NOMO-1 (cell line): ENCODE results near the gene CASP2.

Experiments used
- DNase-seq, 2 experiments: peaks; one replicate each; lab custom pipeline; 2025; ENCODE audit not compliant: unreplicated experiment in 2 of 2; lab: John Stamatoyannopoulos, UW

The CASP2 gene

GRCh38 chr7:143325240-143325639 lies 37.1 kb downstream of the CASP2 start:
- DNase-seq = no peak

- peak in 1 of 2 experiments; percentile 20 for DNase-seq
Measured at GRCh38 chr7:143327903-143328302, 39.8 kb downstream of the CASP2 start.

GRCh38 chr7:143329471-143330170 lies 41.5 kb downstream of the CASP2 start:
- no peak for DNase-seq

GRCh38 chr7:143331179-143331801 lies 43.1 kb downstream of the CASP2 start:
- DNase-seq = peak in 1 of 2 experiments; percentile 11

- no peak for DNase-seq
Measured at GRCh38 chr7:143334244-143334643, 46.1 kb downstream of the CASP2 start.

- no peak for DNase-seq
Measured at GRCh38 chr7:143337216-143337615, 49.1 kb downstream of the CASP2 start.

GRCh38 chr7:143341842-143342241 lies 53.7 kb downstream of the CASP2 start:
- no peak for DNase-seq

GRCh38 chr7:143343596-143343995 lies 55.4 kb downstream of the CASP2 start:
- DNase-seq = no peak

GRCh38 chr7:143345428-143345900 lies 57.3 kb downstream of the CASP2 start:
- DNase-seq = peak; percentile 55 to 76

- peak; percentile 39 to 40 for DNase-seq
Measured at GRCh38 chr7:143346018-143346417, 57.9 kb downstream of the CASP2 start.

- no peak for DNase-seq
Measured at GRCh38 chr7:143347950-143348349, 59.8 kb downstream of the CASP2 start.

- DNase-seq = no peak
Measured at GRCh38 chr7:143351060-143351459, 62.9 kb downstream of the CASP2 start.

GRCh38 chr7:143351574-143351973 lies 63.4 kb downstream of the CASP2 start:
- DNase-seq = no peak

GRCh38 chr7:143352531-143353002 lies 64.4 kb downstream of the CASP2 start:
- no peak for DNase-seq

GRCh38 chr7:143354376-143354775 lies 66.2 kb downstream of the CASP2 start:
- DNase-seq = no peak

- no peak for DNase-seq
Measured at GRCh38 chr7:143354965-143355364, 66.8 kb downstream of the CASP2 start.

GRCh38 chr7:143355450-143356385 lies 67.6 kb downstream of the CASP2 start:
- DNase-seq = no peak

GRCh38 chr7:143356414-143357050 lies 68.4 kb downstream of the CASP2 start:
- DNase-seq = no peak
